SK-N-SH treated with all-trans-retinoic acid at 6 μM for 48 hours (cell line): ENCODE results near the gene CORO2A.

ENCODE experiments used
- ATAC-seq: fragments of 200-7000 bp; cut with Tn5 transposase; 3 replicates; pipeline ENCODE4 v1.9.1; 2020; ENCODE audit warnings: mild to moderate bottlenecking, moderate library complexity
- BACH2 ChIP-seq: fragments of 250-450 bp; sonication (Bioruptor Pico); IDR thresholded peaks from 2 replicates; pipeline ENCODE4 v1.9.0; 2021; ENCODE audit warnings: mild to moderate bottlenecking, borderline replicate concordance
- CSDC2 ChIP-seq: fragments of 250-450 bp; sonication (Bioruptor Pico); IDR thresholded peaks from 2 replicates; pipeline ENCODE4 v1.5.0; 2020; ENCODE audit warnings: mild to moderate bottlenecking, moderate library complexity
- ESRRG ChIP-seq: fragments of 250-450 bp; sonication (Bioruptor Pico); IDR thresholded peaks from 2 replicates; pipeline ENCODE4 v1.6.1; 2021; ENCODE audit warnings: mild to moderate bottlenecking
- ISL1 ChIP-seq: fragments of 250-450 bp; sonication (Bioruptor Pico); IDR thresholded peaks from 2 replicates; pipeline ENCODE4 v2.1.2; 2022; ENCODE audit warnings: mild to moderate bottlenecking, moderate library complexity
- OSR1 ChIP-seq: fragments of 250-450 bp; sonication (Bioruptor Pico); IDR thresholded peaks from 2 replicates; pipeline ENCODE4 v1.8.0; 2022; ENCODE audit warnings: moderate library complexity, mild to moderate bottlenecking, inconsistent platforms
- PPARA ChIP-seq: fragments of 250-450 bp; sonication (Bioruptor Pico); IDR thresholded peaks from 2 replicates; pipeline ENCODE4 v1.5.0; 2020; ENCODE audit warnings: mild to moderate bottlenecking, borderline replicate concordance
- RARB ChIP-seq: fragments of 250-450 bp; sonication (Bioruptor Pico); IDR thresholded peaks from 2 replicates; pipeline ENCODE4 v1.8.0; 2021; ENCODE audit warnings: mild to moderate bottlenecking, moderate library complexity
- SNAI2 ChIP-seq: fragments of 250-450 bp; sonication (Bioruptor Pico); IDR thresholded peaks from 2 replicates; pipeline ENCODE4 v1.5.0; 2020; ENCODE audit warnings: mild to moderate bottlenecking, moderate library complexity
- TCF4 ChIP-seq: fragments of 250-450 bp; sonication (Bioruptor Pico); IDR thresholded peaks from 2 replicates; pipeline ENCODE4 v1.8.0; 2021; ENCODE audit warnings: mild to moderate bottlenecking, moderate library complexity, borderline replicate concordance
- TOX ChIP-seq: fragments of 250-450 bp; sonication (Bioruptor Pico); IDR thresholded peaks from 2 replicates; pipeline ENCODE4 v1.8.0; 2021; ENCODE audit warnings: mild to moderate bottlenecking, moderate library complexity, borderline replicate concordance
- ZC3H10 ChIP-seq: fragments of 250-450 bp; sonication (Bioruptor Pico); IDR thresholded peaks from 2 replicates; pipeline ENCODE4 v1.5.1; 2021; ENCODE audit warnings: mild to moderate bottlenecking, moderate library complexity
- ZFP3 ChIP-seq: fragments of 250-450 bp; sonication (Bioruptor Pico); IDR thresholded peaks from 2 replicates; pipeline ENCODE4 v1.5.0; 2020; ENCODE audit warnings: mild to moderate bottlenecking, moderate library complexity
- ZFP30 ChIP-seq: fragments of 450-650 bp; formaldehyde crosslinking; IDR thresholded peaks from 2 replicates; pipeline ENCODE4 v1.5.0; 2022; ENCODE audit warnings: mild to moderate bottlenecking, moderate library complexity
- ZNF565 ChIP-seq: fragments of 450-650 bp; formaldehyde crosslinking; conservative IDR thresholded peaks from 2 replicates; pipeline ENCODE4 v1.5.0; 2020; ENCODE audit warnings: low read depth, mild to moderate bottlenecking, moderate library complexity
- ZNF70 ChIP-seq: fragments of 450-650 bp; formaldehyde crosslinking; IDR thresholded peaks from 2 replicates; pipeline ENCODE4 v1.5.0; 2020; ENCODE audit warnings: mild to moderate bottlenecking, moderate library complexity
- ZNF8 ChIP-seq: fragments of 450-650 bp; formaldehyde crosslinking; IDR thresholded peaks from 2 replicates; pipeline ENCODE4 v1.5.0; 2020; ENCODE audit warnings: mild to moderate bottlenecking, moderate library complexity
- TF ChIP-seq, protein P1 (sequence below): fragments of 250-450 bp; sonication (Bioruptor Pico); IDR thresholded peaks from 2 replicates; pipeline ENCODE4 v1.8.0; 2020; ENCODE audit warnings: mild to moderate bottlenecking, moderate library complexity, borderline replicate concordance
- TF ChIP-seq, protein P2 (sequence below): fragments of 250-450 bp; sonication (Bioruptor Pico); IDR thresholded peaks from 2 replicates; pipeline ENCODE4 v1.5.0; 2020; ENCODE audit warnings: mild to moderate bottlenecking, moderate library complexity
- TF ChIP-seq, protein P3 (sequence below): fragments of 250-450 bp; sonication (Bioruptor Pico); IDR thresholded peaks from 2 replicates; pipeline ENCODE4 v1.5.1; 2021; ENCODE audit warnings: mild to moderate bottlenecking, moderate library complexity
- TF ChIP-seq, protein P4 (sequence below): fragments of 250-450 bp; sonication (Bioruptor Pico); IDR thresholded peaks from 2 replicates; pipeline ENCODE4 v1.5.1; 2020; ENCODE audit warnings: low read depth, mild to moderate bottlenecking, moderate library complexity
- TF ChIP-seq, protein P5 (sequence below): fragments of 250-450 bp; sonication (Bioruptor Pico); IDR thresholded peaks from 2 replicates; pipeline ENCODE4 v1.8.0; 2021; ENCODE audit warnings: low read depth, mild to moderate bottlenecking, moderate library complexity, borderline replicate concordance

Gene CORO2A

DNA sequence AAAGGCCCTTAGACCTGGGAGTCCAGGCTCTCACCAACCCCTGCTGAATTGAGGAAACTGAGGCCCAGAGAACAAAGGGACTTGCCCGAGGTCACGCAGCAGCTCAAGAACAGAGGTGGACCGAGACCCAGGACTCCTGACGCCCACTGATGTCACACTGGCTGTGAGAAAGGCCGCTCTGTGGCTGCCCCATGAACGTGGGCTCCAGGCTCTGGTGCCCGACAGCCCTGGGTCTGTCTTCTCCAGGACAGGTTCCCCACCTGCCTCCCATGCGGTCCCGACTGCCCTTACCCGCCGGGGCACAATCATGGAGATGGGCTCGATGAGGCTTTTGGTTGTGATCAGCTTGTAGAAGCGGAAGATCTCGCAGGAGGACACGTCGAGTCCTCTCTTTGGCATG is 64.1 kb downstream of the CORO2A start:
- no peak for ATAC-seq
- TF ChIP-seq, protein P1, sequence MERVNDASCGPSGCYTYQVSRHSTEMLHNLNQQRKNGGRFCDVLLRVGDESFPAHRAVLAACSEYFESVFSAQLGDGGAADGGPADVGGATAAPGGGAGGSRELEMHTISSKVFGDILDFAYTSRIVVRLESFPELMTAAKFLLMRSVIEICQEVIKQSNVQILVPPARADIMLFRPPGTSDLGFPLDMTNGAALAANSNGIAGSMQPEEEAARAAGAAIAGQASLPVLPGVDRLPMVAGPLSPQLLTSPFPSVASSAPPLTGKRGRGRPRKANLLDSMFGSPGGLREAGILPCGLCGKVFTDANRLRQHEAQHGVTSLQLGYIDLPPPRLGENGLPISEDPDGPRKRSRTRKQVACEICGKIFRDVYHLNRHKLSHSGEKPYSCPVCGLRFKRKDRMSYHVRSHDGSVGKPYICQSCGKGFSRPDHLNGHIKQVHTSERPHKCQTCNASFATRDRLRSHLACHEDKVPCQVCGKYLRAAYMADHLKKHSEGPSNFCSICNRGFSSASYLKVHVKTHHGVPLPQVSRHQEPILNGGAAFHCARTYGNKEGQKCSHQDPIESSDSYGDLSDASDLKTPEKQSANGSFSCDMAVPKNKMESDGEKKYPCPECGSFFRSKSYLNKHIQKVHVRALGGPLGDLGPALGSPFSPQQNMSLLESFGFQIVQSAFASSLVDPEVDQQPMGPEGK (CRISPR knock-in tag) = no peak
- no peak for TF ChIP-seq RARB
- TF ChIP-seq TOX = no peak
- TF ChIP-seq ZFP3 (CRISPR knock-in tag) = no peak
- no peak for TF ChIP-seq TCF4 (CRISPR knock-in tag)
- TF ChIP-seq, protein P2, sequence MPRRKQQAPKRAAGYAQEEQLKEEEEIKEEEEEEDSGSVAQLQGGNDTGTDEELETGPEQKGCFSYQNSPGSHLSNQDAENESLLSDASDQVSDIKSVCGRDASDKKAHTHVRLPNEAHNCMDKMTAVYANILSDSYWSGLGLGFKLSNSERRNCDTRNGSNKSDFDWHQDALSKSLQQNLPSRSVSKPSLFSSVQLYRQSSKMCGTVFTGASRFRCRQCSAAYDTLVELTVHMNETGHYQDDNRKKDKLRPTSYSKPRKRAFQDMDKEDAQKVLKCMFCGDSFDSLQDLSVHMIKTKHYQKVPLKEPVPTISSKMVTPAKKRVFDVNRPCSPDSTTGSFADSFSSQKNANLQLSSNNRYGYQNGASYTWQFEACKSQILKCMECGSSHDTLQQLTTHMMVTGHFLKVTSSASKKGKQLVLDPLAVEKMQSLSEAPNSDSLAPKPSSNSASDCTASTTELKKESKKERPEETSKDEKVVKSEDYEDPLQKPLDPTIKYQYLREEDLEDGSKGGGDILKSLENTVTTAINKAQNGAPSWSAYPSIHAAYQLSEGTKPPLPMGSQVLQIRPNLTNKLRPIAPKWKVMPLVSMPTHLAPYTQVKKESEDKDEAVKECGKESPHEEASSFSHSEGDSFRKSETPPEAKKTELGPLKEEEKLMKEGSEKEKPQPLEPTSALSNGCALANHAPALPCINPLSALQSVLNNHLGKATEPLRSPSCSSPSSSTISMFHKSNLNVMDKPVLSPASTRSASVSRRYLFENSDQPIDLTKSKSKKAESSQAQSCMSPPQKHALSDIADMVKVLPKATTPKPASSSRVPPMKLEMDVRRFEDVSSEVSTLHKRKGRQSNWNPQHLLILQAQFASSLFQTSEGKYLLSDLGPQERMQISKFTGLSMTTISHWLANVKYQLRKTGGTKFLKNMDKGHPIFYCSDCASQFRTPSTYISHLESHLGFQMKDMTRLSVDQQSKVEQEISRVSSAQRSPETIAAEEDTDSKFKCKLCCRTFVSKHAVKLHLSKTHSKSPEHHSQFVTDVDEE (CRISPR knock-in tag) = no peak
- no peak for TF ChIP-seq ZNF70 (CRISPR knock-in tag)
- TF ChIP-seq PPARA (CRISPR knock-in tag) = no peak
- TF ChIP-seq CSDC2 (CRISPR knock-in tag) = no peak
- no peak for TF ChIP-seq ISL1
- no peak for TF ChIP-seq BACH2

DNA sequence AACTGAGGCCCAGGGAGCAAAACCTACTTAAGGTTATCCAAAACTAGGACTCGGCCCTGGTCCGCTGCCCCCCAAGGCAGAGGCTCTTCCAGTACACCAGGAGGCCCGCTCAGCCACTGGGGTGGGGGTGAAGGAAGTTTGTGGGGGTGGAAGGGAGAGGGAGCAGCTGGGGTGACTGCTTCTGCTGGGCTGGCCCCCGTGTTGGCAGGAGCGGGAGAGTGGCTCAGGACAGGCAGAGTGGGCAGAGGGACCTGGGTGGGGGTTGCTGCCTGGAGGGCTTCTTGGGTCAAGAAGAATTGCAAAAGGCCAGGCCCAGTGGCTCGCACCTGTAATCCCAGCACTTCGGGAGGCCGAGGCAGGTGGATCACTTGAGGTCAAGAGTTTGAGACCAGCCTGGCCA is 65.2 kb downstream of the CORO2A start:
- ATAC-seq = no peak
- TF ChIP-seq TCF4 (CRISPR knock-in tag) (no peak), ESRRG (CRISPR knock-in tag) (no peak), SNAI2 (CRISPR knock-in tag) (no peak), ZFP3 (CRISPR knock-in tag) (no peak), ZNF70 (CRISPR knock-in tag) (no peak), ISL1 (no peak), ZNF8 (CRISPR knock-in tag) (no peak), ZC3H10 (CRISPR knock-in tag) (no peak), OSR1 (no peak)
- TF ChIP-seq, protein P3, sequence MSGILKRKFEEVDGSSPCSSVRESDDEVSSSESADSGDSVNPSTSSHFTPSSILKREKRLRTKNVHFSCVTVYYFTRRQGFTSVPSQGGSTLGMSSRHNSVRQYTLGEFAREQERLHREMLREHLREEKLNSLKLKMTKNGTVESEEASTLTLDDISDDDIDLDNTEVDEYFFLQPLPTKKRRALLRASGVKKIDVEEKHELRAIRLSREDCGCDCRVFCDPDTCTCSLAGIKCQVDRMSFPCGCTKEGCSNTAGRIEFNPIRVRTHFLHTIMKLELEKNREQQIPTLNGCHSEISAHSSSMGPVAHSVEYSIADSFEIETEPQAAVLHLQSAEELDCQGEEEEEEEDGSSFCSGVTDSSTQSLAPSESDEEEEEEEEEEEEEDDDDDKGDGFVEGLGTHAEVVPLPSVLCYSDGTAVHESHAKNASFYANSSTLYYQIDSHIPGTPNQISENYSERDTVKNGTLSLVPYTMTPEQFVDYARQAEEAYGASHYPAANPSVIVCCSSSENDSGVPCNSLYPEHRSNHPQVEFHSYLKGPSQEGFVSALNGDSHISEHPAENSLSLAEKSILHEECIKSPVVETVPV (CRISPR knock-in tag) = no peak
- TF ChIP-seq, protein P4, sequence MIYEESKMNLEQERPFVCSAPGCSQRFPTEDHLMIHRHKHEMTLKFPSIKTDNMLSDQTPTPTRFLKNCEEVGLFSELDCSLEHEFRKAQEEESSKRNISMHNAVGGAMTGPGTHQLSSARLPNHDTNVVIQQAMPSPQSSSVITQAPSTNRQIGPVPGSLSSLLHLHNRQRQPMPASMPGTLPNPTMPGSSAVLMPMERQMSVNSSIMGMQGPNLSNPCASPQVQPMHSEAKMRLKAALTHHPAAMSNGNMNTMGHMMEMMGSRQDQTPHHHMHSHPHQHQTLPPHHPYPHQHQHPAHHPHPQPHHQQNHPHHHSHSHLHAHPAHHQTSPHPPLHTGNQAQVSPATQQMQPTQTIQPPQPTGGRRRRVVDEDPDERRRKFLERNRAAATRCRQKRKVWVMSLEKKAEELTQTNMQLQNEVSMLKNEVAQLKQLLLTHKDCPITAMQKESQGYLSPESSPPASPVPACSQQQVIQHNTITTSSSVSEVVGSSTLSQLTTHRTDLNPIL (CRISPR knock-in tag) = no peak

DNA sequence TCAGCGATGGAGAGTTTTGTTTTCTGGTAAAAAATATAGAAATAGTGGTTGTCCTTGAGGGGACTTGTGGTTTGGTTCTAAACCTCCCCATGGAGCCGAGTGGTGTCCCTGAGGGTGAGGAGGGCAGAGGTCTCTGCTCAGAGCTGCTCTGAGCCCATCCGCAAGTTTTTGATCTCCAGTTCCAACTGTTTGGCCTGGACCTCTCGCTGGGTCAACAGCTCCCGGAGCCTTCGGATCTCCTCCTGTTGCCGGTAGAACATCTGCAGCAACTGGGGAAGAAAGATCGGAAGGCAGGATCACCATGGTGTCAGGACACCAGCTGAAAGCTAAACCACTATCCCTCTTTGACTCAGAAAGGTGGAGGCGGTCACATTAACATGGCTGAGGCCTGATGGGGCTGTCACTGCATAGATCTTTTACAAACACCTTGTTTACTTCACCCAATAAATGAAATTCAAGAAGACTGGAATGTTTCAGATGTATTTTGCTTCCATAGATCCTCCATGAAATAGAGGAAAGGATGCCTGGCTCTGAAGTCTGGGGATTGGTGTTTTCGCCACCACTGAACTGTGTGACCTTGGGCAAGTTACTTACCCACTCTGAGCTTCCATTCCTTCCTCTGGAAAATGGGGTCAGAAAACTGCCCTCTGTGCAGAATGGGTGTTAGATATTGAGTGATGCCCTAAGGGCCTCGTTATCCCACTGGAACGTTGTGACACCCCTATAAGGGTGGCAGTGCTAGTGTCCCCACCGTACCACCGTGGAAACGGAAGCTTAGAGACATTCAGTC is 67.6 kb downstream of the CORO2A start:
- TF ChIP-seq, protein P4 (CRISPR knock-in tag) = no peak
- TF ChIP-seq SNAI2 (CRISPR knock-in tag) (no peak), ZFP30 (CRISPR knock-in tag) (no peak), ISL1 (no peak), TCF4 (CRISPR knock-in tag) (no peak), ZNF565 (CRISPR knock-in tag) (no peak), ZC3H10 (CRISPR knock-in tag) (no peak)
- TF ChIP-seq, protein P5, sequence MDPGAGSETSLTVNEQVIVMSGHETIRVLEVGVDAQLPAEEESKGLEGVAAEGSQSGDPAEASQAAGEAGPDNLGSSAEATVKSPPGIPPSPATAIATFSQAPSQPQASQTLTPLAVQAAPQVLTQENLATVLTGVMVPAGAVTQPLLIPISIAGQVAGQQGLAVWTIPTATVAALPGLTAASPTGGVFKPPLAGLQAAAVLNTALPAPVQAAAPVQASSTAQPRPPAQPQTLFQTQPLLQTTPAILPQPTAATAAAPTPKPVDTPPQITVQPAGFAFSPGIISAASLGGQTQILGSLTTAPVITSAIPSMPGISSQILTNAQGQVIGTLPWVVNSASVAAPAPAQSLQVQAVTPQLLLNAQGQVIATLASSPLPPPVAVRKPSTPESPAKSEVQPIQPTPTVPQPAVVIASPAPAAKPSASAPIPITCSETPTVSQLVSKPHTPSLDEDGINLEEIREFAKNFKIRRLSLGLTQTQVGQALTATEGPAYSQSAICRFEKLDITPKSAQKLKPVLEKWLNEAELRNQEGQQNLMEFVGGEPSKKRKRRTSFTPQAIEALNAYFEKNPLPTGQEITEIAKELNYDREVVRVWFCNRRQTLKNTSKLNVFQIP (CRISPR knock-in tag) = no peak
- TF ChIP-seq, protein P1 (CRISPR knock-in tag) = no peak
- TF ChIP-seq, protein P2 (CRISPR knock-in tag) = no peak
- ATAC-seq = no peak
